ENCODE data around the gene GYPC.

The GYPC gene

GRCh38 chr2:126736133-126736874 is 80.3 kb downstream of the GYPC start:
- peak; percentile 60 for DNase-seq

- no peak for DNase-seq
Observed at GRCh38 chr2:126739141-126739540, 83.2 kb downstream of the GYPC start.

- DNase-seq = no peak
Observed at GRCh38 chr2:126744640-126745039, 88.7 kb downstream of the GYPC start.
